GM19397 (cell line): Measurements from ENCODE around the gene MB.
"Not testable (repeated sequence)": the region's sequence is repeated elsewhere in the genome, so short reads cannot be mapped to it uniquely, and the experiment has no call there.

Source experiments
- ATAC-seq: cut with Tn5 transposase; IDR thresholded peaks from one replicate; pipeline ENCODE4 v1.9.1; 2021; ENCODE audit warnings: mild to moderate bottlenecking, moderate library complexity; ENCODE audit not compliant: unreplicated experiment

The MB gene

GRCh38 chr22:35617137-35617755 lies at the start of gene MB:
MB (minus strand) TSS chr22:35617329; CDS start chr22:35617257, 72 bp downstream.
- no peak for ATAC-seq

DNA sequence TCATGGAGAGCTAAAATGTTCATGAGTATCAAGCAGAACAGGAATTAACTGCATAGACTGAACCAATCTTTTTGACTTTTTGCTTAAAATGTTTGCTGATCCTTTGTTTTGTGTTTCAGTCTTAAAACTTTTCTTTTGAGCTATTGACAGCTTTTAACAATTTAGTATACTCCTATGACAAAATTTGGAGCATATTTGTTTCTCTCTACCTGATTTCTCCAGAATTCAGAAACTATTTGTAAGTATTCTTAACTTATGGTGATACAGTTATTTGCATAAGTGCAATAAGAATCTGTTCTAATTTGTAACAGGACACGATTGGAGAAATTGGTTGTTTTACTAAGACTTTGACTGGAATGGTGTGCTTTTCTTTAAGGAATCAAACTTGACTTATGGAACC lies 49.6 kb upstream of the MB start:
- not testable (repeated sequence) for ATAC-seq

DNA sequence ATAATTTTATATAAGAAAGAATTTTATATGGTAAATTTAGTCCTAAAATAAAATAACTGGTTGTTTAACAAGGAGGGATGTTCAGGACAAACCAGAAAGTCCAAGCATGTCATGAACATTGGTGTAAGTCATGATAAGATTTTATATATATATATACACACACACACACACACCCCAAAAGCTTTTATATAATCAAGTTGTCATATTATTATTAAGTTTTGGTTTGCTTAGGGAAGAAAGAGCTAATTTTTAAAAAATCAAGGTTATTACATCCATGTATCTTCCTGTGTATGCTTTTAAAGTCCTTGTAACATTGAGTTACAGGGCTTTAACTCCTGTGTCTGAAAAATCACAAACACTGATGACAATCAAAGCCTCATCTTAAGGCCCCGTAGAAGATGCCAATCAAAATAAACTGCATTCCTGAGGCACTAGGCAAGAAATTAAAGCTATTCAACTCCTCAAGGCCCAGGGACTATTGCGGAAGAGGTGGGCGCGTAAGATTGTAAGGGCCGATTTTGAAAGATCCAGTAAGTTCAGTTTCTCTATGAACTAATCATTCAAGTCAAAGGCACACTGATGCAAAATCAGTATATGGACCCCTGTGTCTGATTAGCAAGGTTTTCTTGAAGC lies 47.9 kb upstream of the MB start:
- no peak for ATAC-seq

- ATAC-seq = no peak
These were observed 46.2 kb upstream of the MB start for GRCh38 chr22:35663371-35663770.

DNA sequence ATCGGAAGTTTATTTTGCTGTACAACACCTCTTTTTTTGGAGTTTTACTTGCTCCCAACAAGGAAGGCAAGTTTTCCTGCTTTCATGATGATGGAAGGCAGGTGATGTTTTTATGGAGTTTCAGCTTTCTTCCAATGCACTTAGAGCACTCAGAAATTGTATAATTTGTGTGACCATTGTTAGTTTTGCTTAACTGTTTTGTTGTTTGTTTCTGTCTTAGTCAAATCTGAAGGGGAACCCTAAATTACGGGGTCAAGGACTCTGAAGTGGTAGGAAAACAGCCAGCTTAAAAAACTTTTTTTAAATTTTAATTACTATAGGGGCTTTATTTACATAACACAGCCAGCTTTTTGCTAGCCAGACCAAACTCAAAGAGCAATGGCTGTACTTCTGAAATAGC lies 45.8 kb upstream of the MB start:
- no peak for ATAC-seq

GRCh38 chr22:35661464-35661863 lies 44.3 kb upstream of the MB start:
- no peak for ATAC-seq

DNA sequence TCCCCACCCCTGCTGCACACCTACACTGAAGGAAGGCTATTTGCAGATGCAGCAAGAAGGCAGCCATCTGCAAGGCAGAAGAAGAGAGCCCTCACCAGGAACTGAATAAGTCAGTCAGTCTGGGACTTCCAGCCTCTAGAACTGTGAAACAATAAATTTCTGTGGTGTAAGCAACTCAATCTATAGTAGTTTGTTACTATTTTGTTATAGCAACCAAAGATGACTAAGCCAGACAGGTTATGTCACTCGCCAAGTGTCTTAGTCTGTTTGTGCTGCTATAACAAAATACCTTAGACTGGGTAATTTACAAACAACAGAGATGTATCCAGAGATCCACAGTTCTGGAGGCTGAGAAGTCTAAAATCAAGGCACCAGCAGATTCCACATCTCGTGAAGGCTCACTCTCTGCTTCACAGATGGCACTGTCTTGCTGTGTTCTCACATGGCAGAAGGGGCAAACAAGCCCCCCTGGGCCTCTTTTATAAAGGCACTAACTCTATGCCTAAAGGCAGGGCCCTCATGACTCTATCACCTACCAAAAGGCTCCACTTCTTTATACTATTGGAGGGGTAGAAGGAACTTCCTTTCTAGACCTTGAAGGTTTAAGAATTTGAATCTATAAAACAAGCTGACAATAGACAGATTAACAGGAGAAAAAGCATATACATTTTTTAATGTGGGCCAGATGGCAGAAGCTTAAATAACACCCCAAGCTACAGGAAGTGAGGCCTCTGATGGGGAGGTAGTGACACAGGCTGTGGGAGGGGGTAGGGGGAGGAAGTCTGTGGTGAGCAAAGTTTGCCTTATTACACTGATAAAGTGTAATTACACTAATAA lies 43.4 kb upstream of the MB start:
- no peak for ATAC-seq

GRCh38 chr22:35657571-35658312 lies 40.6 kb upstream of the MB start:
- ATAC-seq = no peak

GRCh38 chr22:35656284-35656752 lies 39.2 kb upstream of the MB start:
- no peak for ATAC-seq

GRCh38 chr22:35653824-35654223 lies 36.7 kb upstream of the MB start:
- no peak for ATAC-seq

DNA sequence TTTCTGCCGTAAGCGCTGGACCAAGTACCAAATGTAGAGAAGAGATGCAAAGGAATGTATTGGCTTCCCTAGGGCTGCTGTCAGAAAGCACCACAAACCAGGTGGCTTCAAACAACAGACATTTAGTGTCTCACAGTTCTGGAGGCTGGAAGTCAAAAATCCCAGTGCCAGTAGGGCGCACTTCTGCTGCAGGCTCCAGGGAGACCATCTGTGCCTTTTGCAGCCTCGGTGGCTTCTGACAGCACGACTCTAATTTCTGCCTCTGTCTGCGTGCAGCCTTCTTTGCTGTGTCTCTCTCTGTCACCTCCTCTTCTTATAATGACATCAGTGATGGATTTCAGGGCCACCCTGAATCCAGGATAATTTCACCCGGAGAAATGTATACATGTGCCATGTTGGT lies 34.0 kb upstream of the MB start:
- ATAC-seq = no peak

DNA sequence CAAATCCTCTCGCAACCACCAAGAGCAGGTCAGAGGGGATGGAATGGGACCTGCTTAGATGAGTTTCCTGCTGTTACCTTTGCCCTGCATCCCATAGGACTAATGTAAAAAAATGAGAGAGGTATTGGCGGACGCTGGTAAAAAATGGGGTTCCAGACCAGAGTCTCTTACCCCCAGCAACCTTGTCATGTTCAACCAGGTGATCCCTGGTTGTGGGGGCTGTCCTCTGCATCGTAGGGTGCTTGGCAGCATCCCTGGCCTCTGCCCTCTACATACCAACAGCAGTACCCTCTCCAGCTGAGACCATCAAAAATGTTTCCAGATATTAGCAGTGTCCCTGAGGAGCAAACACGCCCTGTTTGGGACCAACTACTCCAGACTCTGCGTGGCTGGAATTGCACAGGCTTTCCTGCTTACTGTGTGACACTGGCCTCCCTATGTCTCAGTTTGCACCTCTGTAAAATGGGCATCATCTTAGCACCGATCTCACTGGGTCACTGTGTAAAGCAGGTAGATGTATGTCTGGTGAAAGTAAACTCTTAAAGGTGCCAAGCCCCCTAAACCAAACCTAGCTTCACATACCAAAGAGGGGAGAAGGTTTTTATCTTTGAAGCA lies 32.6 kb upstream of the MB start:
- ATAC-seq = no peak

DNA sequence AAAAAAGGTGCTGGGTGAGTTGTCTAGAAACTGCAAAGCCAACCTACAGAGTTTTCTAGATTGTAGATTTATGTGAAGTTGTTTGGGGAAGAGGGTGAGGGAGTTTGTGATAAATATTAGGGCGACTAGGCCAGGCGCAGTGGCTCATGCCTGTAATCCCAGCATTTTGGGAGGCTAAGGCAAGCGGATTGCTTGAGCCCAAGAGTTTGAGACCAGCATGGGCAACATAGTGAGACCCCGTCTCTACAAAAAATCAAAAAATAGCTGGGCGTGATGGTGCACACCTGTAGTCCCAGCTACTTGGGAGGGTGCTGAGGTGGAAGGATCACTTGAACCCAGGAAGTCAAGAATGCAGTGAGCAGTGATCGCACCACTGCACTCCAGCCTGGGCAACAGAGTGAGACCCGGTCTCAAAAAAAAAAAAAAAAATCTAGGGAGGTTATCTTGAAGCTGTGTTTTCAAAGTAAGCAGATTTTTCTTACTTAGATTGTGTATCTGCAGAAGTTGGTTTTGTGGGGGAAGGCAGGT lies 32.0 kb upstream of the MB start:
- ATAC-seq = no peak

DNA sequence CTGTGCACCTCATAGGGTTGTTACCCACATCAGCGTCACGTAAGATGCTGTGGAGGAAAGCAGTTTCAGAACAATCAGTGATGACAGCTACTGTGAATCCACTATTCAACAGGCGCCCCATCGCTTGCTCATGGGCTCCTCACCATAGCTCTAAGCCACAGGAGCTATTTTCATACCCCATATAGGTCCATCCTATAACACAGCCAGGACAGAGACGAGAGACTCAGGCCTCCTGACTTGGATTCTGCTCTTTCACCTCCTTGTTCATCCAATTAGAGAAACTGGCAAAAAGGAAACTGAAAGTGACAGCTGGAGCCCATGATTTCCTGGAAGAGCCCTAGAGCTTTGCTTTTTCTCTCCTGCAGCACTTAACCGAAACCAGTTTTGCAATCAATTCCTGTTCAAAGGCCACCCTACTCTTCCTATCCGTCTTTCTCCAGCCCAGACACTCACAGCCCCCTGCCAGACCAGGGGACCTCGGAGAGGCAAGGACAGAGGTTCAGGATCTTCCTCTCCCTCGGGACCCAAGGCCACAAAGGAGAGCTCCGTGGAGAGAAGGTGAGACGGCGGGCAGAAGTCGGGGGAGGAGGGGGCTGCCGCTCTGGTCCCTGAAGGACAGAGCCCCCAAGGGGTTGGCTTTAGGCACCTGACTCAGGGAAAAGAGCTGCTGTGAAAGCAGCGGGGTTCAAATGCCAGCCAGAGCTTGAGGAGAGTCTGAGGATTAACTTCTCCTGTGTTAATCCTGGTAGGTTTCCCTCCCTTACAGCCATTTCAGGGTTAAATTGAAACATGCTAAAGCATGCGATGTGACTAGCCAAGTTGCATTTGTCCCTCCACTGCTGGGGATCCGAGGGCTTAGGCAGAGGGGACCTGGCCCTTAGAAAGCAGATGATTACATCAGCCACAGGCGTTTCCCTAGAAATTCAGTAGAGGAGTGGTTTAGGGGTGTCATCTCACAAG lies 31.2 kb upstream of the MB start, which contains the start of gene APOL6:
APOL6 (plus strand) TSS at position 381 of the 960 bp plus-strand sequence. CDS start 7,980 bp downstream, outside the sequence.
- peak; percentile 48 for ATAC-seq

DNA sequence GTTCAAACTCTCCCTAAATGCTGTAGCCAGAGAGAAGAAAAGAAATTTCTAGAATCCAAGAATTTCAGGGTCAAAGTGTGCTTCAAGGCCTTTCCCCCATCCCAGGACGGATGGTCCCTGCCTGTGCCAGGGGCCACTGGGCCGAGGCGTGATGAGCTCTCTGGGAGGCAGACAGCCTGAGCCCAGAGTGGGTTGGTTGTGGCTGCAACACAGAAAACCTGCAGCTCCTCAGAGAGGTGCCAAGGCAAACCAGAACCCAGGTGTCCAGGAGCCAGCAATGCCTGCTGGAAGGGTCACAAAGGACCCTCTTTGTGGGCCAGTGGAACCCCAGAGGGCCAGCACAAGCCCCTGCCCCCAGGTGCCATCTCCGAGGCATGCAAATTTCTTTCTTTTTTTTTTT lies 28.5 kb upstream of the MB start:
- no peak for ATAC-seq

- ATAC-seq = no peak
These were observed 26.9 kb upstream of the MB start for GRCh38 chr22:35643991-35644390.

DNA sequence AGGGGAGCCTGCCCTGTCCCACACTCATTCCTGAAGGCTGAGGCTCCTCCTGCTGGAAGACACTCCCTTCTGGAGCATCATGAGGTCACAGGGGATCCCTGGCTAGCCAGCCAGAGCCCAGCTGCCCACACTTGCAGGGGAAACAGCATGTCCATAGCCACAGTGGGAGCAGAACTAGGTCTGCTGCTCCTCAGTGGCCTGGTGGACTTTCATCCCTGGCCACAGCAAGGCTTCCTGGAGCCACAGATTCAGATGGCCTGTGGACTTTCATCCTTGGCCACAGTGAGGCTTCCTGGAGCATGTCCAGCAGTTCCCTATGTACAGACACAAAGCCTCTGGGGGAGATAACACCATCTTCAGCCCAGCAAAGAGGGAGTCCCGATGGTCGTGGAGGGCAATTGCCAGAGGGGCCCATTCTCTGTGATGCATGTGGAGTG lies 25.2 kb upstream of the MB start:
- ATAC-seq = no peak

DNA sequence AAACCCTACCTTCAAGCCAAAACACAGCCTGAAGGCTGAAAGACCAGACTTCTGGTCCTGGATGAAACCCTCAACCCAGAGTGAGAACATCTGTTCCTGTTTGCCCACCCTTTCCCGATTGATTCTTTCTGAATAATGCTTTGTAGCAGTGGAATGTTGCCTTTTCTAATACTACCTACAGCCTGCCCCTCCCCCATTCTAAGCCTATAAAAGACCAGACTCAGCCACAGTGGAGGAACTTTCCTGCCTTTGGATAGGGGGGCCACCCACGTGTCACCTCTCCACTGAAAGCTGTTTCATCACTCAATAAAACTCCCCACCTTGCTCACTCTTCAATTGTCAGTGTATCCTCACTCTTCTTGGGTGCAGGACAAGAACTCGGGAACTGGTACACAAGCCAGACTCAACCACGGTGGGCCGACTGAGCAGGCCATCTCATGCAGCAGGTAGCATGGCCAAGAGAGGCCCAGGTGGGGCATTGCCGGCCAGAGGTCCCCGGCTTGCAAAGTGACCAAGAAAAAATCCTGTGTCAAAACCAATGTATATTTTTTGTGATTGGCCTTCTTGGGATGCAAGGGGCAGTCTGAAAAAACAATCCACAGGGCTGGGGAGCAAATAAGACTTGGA lies 24.5 kb upstream of the MB start:
- no peak for ATAC-seq

GRCh38 chr22:35638410-35638809 lies 21.3 kb upstream of the MB start:
- no peak for ATAC-seq
